ENCODE measurements around the gene MAB21L1.

Gene MAB21L1

GRCh38 chr13:35449821-35450220 is 26.7 kb downstream of the MAB21L1 start (continued):
- TF ChIP-seq CTCF (tag by site-specific recombination; IDR thresholded peaks at IDR 0.05), result no peak
- TF ChIP-seq KLF7 (tag by site-specific recombination; IDR thresholded peaks at IDR 0.05; ENCODE audit: borderline replicate concordance), result no peak
- TF ChIP-seq ZNF146 (tag by site-specific recombination; IDR thresholded peaks at IDR 0.05), result no peak
- TF ChIP-seq ZSCAN16 (tag by site-specific recombination; IDR thresholded peaks at IDR 0.05), result no peak
- TF ChIP-seq, protein P1, sequence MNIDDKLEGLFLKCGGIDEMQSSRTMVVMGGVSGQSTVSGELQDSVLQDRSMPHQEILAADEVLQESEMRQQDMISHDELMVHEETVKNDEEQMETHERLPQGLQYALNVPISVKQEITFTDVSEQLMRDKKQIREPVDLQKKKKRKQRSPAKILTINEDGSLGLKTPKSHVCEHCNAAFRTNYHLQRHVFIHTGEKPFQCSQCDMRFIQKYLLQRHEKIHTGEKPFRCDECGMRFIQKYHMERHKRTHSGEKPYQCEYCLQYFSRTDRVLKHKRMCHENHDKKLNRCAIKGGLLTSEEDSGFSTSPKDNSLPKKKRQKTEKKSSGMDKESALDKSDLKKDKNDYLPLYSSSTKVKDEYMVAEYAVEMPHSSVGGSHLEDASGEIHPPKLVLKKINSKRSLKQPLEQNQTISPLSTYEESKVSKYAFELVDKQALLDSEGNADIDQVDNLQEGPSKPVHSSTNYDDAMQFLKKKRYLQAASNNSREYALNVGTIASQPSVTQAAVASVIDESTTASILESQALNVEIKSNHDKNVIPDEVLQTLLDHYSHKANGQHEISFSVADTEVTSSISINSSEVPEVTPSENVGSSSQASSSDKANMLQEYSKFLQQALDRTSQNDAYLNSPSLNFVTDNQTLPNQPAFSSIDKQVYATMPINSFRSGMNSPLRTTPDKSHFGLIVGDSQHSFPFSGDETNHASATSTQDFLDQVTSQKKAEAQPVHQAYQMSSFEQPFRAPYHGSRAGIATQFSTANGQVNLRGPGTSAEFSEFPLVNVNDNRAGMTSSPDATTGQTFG (tag by site-specific recombination; IDR thresholded peaks at IDR 0.05; ENCODE audit: borderline replicate concordance), result no peak
- TF ChIP-seq FEZF1 (tag by site-specific recombination; IDR thresholded peaks at IDR 0.05), result no peak
- TF ChIP-seq GLIS2 (tag by site-specific recombination; IDR thresholded peaks at IDR 0.05), result no peak
- TF ChIP-seq ZNF138 (tag by site-specific recombination; IDR thresholded peaks at IDR 0.05; ENCODE audit: borderline replicate concordance), result no peak
- no peak for TF ChIP-seq PATZ1 (tag by site-specific recombination; IDR thresholded peaks at IDR 0.05)

GRCh38 chr13:35448465-35448864 is 28.0 kb downstream of the MAB21L1 start:
- peaks cover 3% of the 10 kb centered on the region; the same call in 1 of the 2 replicates for H3K4me1 ChIP-seq (ENCODE audit: control insufficient read depth, insufficient read depth, low read length)
- CTCF ChIA-PET, result no interaction called here

More at GRCh38 chr13:35448465-35448864, 28.0 kb downstream of the MAB21L1 start:
- TF ChIP-seq HIC1 (tag by site-specific recombination; IDR thresholded peaks at IDR 0.05) (no peak), ZNF223 (tag by site-specific recombination; IDR thresholded peaks at IDR 0.05) (no peak), MEIS1 (CRISPR knock-in tag; IDR thresholded peaks at IDR 0.05; ENCODE audit: borderline replicate concordance) (no peak)
- Histone ChIP-seq H3K27ac (ENCODE audit: extremely low read depth, low read depth, low read length) (no peak overlapping the region), H3K36me3 (ENCODE audit: control insufficient read depth in 2 of 2, insufficient read depth in 1 of 2, low read length in 2 of 2) (no peaks in the 10 kb centered on the region), H3K9me3 (ENCODE audit: control insufficient read depth, insufficient read depth, low read depth, low read length) (no peaks in the 10 kb centered on the region), H3K4me3 (ENCODE audit: low read depth, low read length) (no peak overlapping the region)
- POLR2A ChIA-PET, result no interaction called here

Measured in HEK293 (cell line).